Right lobe of liver (tissue), 6 donors: ENCODE measurements around the gene CMTM7. TPM values are rescaled to one million over a fixed set of nuclear protein-coding genes. Genes with fewer than 3 reads are reported as not detected.
A peak's percentile ranks its signal among the peaks of the same experiment; 100 is the strongest.

Experiments
- ATAC-seq, 4 donors: fragments of 200-7000 bp; cut with Tn5 transposase; one replicate each; pipeline ENCODE4 v1.9.1; 2020; ENCODE audit warnings: mild to moderate bottlenecking in 4 of 4, moderate library complexity in 4 of 4
- DNase-seq, 3 donors: peaks; one replicate each; pipeline ENCODE4 v3.0.0-alpha.2; 2020
- H3K27ac ChIP-seq, 3 donors: fragments of 200-600 bp; one replicate each; pipeline ENCODE4 v1.8.0; 2022
- H3K27me3 ChIP-seq, 2 donors: fragments of 200-600 bp; one replicate each; pipeline ENCODE4 v1.8.0; 2022
- H3K36me3 ChIP-seq, 4 donors: fragments of 200-600 bp; sonication (generic) in 1 of 4; one replicate each; pipeline versions ENCODE4 v1.5.1 to v1.8.0; 2017 to 2022; ENCODE audit warnings: control low read depth in 1 of 4
- H3K4me1 ChIP-seq, 4 donors: fragments of 200-600 bp; sonication (generic) in 1 of 4; one replicate each; pipeline versions ENCODE4 v1.5.1 to v1.8.0; 2017 to 2022; ENCODE audit warnings: control low read depth in 1 of 4
- H3K4me3 ChIP-seq, 3 donors: fragments of 200-600 bp; one replicate each; pipeline ENCODE4 v1.8.0; 2022
- H3K9me3 ChIP-seq, 4 donors: fragments of 200-600 bp; sonication (generic) in 1 of 4; one replicate each; pipeline versions ENCODE4 v1.5.1 to v1.8.0; 2017 to 2022; ENCODE audit warnings: control low read depth in 1 of 4
- POLR2A ChIP-seq: fragments of 450-650 bp; IDR thresholded peaks from one replicate; pipeline ENCODE4 v1.6.1; 2017; ENCODE audit warnings: antibody characterized with exemption, mild to moderate bottlenecking
- WGBS: methylation state at CpG from one replicate; pipeline ENCODE4 v1.1.6; 2018; ENCODE audit warnings: low coverage, low lambda C conversion rate; ENCODE audit not compliant: insufficient coverage; ENCODE audit errors: missing lambda C conversion rate; 5-methylcytosine and 5-hydroxymethylcytosine counted together
- intact Hi-C, 2 donors: fragments of 100-400 bp; cut with DNase I; formaldehyde crosslinking; loops; one replicate each; pipeline versions ENCODE4 v1.11.2 to v1.14.1; 2022
- total RNA-seq, 6 experiments: library from RNA; depleted of rRNA in 2 of 6; stranded (reverse); fragments of >200 nt in 2 of 6; fragmentation: NEBNext Ultra II Directional in 3 of 6; extraction: Animal tissue kit (Norgen Biotek cat#: 25700) in 3 of 6; gene quantifications; one replicate each; pipeline versions ENCODE4 v1.1.0 to v1.2.4, GENCODE V29; 2016 to 2023
- TF ChIP-seq, protein P1 (sequence below), 4 donors: fragments of 200-600 bp in 3 of 4; fragments of 450-650 bp in 1 of 4; IDR thresholded peaks; one replicate each; pipeline versions ENCODE4 v1.5.1 to v1.8.0; 2016 to 2022; ENCODE audit warnings: antibody characterized with exemption in 4 of 4, mild to moderate bottlenecking in 2 of 4
- donor health status: DM: no; HTN: yes; CAD: no.
- donor health status: DM: no; HTN: no; CAD: no.
- donor health status: DM: no; HTN: no; CAD: no.
- donor health status: DM: no; HTN: yes; CAD: no.
- donor health status: DM: no; HTN: yes; CAD: no.

Gene CMTM7
- total RNA-seq, 6 experiments from 2014 or later, result 2.7 to 9.8 (median 5.0) TPM

DNA sequence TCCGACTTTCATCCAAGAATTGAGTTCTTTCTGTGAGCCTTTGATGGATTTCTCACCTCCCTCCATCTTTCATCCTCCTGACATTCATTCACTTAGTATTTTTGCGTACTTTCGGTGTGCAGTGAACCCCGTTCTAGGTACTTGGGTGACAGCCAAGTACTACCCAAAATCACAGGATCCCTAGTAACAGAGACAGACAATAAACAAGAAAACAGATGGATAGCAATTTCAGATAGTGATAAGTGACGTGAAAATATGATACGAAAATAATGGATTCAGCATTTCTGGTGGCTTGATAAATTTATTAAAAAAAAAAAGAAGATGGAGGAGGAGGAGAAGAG is 111.3 kb downstream of the CMTM7 start:
- DNase-seq (no peak), ATAC-seq (no peak)
- H3K4me1 ChIP-seq, result peaks cover 0 to 19% (median 7%) of the 10 kb centered on the region in 4 donors
- intact Hi-C loops, result loop anchor here in 1 of 2 donors (10.0 kb wide), 1 partner anchor 162 kb away; no protein-coding TSS in a partner anchor
- peak overlapping the region; percentile 90 to 98 (median 96) for H3K27ac ChIP-seq
- no peaks in the 10 kb centered on the region for H3K9me3 ChIP-seq
- TF ChIP-seq, protein P1, sequence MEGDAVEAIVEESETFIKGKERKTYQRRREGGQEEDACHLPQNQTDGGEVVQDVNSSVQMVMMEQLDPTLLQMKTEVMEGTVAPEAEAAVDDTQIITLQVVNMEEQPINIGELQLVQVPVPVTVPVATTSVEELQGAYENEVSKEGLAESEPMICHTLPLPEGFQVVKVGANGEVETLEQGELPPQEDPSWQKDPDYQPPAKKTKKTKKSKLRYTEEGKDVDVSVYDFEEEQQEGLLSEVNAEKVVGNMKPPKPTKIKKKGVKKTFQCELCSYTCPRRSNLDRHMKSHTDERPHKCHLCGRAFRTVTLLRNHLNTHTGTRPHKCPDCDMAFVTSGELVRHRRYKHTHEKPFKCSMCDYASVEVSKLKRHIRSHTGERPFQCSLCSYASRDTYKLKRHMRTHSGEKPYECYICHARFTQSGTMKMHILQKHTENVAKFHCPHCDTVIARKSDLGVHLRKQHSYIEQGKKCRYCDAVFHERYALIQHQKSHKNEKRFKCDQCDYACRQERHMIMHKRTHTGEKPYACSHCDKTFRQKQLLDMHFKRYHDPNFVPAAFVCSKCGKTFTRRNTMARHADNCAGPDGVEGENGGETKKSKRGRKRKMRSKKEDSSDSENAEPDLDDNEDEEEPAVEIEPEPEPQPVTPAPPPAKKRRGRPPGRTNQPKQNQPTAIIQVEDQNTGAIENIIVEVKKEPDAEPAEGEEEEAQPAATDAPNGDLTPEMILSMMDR (IDR thresholded peaks at IDR 0.05), result no peak
- no peak for TF ChIP-seq POLR2A
- no peaks in the 10 kb centered on the region for H3K36me3 ChIP-seq
- WGBS, result 0% methylated on average over 6 of the region's 6 CpGs
- no peaks in the 10 kb centered on the region for H3K27me3 ChIP-seq
- H3K4me3 ChIP-seq, result peak overlapping the region; percentile 94 to 98 (median 95)

Other genes starting within 250 kb of the CMTM7 start
- 10 to 100 TPM; 13.3 to 27.1 (median 20.9) TPM for gene CMTM8, start 153.2 kb upstream of the CMTM7 start, total RNA-seq
- 10 to 100 TPM; 45.2 to 69.1 (median 57.2) TPM for gene CMTM6, start 111.0 kb downstream of the CMTM7 start, total RNA-seq
- gene DYNC1LI1, start 179.0 kb downstream of the CMTM7 start, total RNA-seq, result 10 to 100 TPM in 4 of 6 experiments, 1 to 10 TPM in 2; 7.6 to 16.9 (median 12.6) TPM